Measurements from ENCODE around the gene SESN1.

DNA sequence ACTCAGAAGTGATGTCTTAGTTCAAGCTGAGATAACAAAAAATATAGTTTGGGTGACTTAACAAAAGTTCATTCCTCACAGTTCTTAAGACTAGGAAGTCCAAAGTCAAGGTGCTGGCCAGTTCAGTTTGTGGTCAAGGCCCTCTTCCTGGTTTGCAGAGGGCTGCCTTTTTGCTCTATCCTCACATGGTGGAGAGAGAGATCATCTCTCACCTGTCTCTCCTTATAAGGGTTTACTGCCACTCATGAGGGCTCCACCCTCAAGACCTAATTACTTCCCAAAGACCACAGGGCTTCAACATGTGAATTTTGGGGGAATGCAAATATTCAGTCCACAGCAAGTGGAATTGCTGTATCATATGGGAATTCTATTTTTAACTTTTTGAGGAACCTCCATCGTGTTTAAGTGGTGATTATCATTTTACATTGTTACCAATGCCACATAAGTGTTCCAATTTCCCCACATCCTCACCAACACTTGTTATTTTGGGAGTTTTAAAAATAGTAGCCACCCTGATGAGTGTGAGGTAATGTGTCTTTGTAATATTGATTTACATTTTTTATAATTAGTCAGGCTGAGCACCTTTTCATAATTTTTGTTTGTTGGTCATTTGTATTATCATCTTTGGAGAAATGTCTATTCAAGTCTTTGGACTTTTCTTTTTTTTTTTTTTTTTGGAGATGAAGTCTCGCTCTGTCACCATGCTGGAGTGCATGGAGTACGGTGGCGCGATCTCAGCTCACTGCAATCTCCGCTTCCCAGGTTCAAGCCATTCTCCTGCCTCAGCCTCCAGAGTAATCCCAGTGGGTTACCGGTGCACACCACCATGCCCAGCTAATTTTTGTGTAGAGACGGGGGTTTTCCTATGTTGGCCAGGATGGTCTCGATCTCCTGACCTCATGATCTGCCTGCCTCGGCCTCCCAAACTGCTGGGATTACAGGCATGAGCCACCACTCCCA lies 112.2 kb downstream of the SESN1 start:
- TF ChIP-seq, protein P1, sequence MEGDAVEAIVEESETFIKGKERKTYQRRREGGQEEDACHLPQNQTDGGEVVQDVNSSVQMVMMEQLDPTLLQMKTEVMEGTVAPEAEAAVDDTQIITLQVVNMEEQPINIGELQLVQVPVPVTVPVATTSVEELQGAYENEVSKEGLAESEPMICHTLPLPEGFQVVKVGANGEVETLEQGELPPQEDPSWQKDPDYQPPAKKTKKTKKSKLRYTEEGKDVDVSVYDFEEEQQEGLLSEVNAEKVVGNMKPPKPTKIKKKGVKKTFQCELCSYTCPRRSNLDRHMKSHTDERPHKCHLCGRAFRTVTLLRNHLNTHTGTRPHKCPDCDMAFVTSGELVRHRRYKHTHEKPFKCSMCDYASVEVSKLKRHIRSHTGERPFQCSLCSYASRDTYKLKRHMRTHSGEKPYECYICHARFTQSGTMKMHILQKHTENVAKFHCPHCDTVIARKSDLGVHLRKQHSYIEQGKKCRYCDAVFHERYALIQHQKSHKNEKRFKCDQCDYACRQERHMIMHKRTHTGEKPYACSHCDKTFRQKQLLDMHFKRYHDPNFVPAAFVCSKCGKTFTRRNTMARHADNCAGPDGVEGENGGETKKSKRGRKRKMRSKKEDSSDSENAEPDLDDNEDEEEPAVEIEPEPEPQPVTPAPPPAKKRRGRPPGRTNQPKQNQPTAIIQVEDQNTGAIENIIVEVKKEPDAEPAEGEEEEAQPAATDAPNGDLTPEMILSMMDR (IDR thresholded peaks at IDR 0.05; ENCODE audit: low read length): no peak
- TF ChIP-seq EZH2phosphoT487 (IDR thresholded peaks at IDR 0.05; ENCODE audit: low read length): no peak
